HepG2 (cell line): ENCODE data around the gene RGS19. TPM values are rescaled to one million over a fixed set of nuclear protein-coding genes. Genes with fewer than 3 reads are reported as not detected.
A peak's percentile ranks its signal among the peaks of the same experiment; 100 is the strongest.

Experiments
- AGO2 ChIP-seq: fragments of 200-400 bp; formaldehyde crosslinking; optimal IDR thresholded peaks from 2 replicates; pipeline ENCODE3; 2017; ENCODE audit warnings: mild to moderate bottlenecking, low read depth, low read length, moderate library complexity
- CCDC6 ChIP-seq: sonication (generic); formaldehyde crosslinking; IDR thresholded peaks from 2 replicates; pipeline ENCODE4 v1.8.1; 2022; ENCODE audit warnings: mild to moderate bottlenecking, missing genetic modification reagents, moderate library complexity
- CEBPB ChIP-seq: IDR thresholded peaks from 2 replicates; pipeline ENCODE4 v1.6.1; 2011; ENCODE audit warnings: low read depth, low read length, improper control_type of control experiment, borderline replicate concordance
- CENPT ChIP-seq: sonication (generic); formaldehyde crosslinking; IDR thresholded peaks from 2 replicates; pipeline ENCODE4 v1.8.0; 2022; ENCODE audit warnings: low read depth, mild to moderate bottlenecking, moderate library complexity, missing genetic modification reagents
- ETV5 ChIP-seq: IDR thresholded peaks from 2 replicates; pipeline ENCODE4 v1.6.1; 2018; ENCODE audit warnings: missing biosample characterization, missing genetic modification reagents, inconsistent platforms, borderline replicate concordance
- GTF3A ChIP-seq: sonication (generic); formaldehyde crosslinking; conservative IDR thresholded peaks from 2 replicates; pipeline ENCODE4 v1.4.0; 2020; ENCODE audit warnings: mild to moderate bottlenecking, missing genetic modification reagents
- HMG20A ChIP-seq: IDR thresholded peaks from 2 replicates; pipeline ENCODE4 v1.6.1; 2016; ENCODE audit warnings: borderline replicate concordance
- JDP2 ChIP-seq: sonication (generic); formaldehyde crosslinking; IDR thresholded peaks from 2 replicates; pipeline ENCODE4 v1.8.1; 2022; ENCODE audit warnings: missing genetic modification reagents, borderline replicate concordance
- MTF2 ChIP-seq: sonication (generic); formaldehyde crosslinking; IDR thresholded peaks from 2 replicates; pipeline ENCODE4 v1.5.0; 2020; ENCODE audit warnings: missing genetic modification reagents, borderline replicate concordance
- NR2C2 ChIP-seq: sonication (generic); formaldehyde crosslinking; IDR thresholded peaks from 2 replicates; pipeline ENCODE4 v1.4.0; 2020; ENCODE audit warnings: missing genetic modification reagents, mild to moderate bottlenecking, moderate library complexity, borderline replicate concordance
- NR2F6 ChIP-seq, 2 experiments: IDR thresholded peaks; 2 replicates each; pipeline ENCODE4 v1.6.1; 2016; ENCODE audit warnings: antibody characterized with exemption in 1 of 2, mild to moderate bottlenecking in 1 of 2
- REXO4 ChIP-seq: sonication (generic); formaldehyde crosslinking; IDR thresholded peaks from 2 replicates; pipeline ENCODE4 v1.8.0; 2022; ENCODE audit warnings: missing genetic modification reagents, mild to moderate bottlenecking, borderline replicate concordance
- TMF1 ChIP-seq: sonication (generic); formaldehyde crosslinking; IDR thresholded peaks from 2 replicates; pipeline ENCODE4 v1.8.1; 2022; ENCODE audit warnings: low read depth, missing genetic modification reagents
- U2AF2 ChIP-seq: fragments of 200-400 bp; formaldehyde crosslinking; IDR thresholded peaks from 2 replicates; pipeline ENCODE4 v1.6.1; 2017; ENCODE audit warnings: low read depth, mild to moderate bottlenecking, low read length
- ZNF10 ChIP-seq: sonication (generic); formaldehyde crosslinking; IDR thresholded peaks from 2 replicates; pipeline ENCODE4 v1.4.0; 2020; ENCODE audit warnings: mild to moderate bottlenecking, low read depth, missing genetic modification reagents, borderline replicate concordance
- ZNF251 ChIP-seq: sonication (generic); formaldehyde crosslinking; IDR thresholded peaks from 2 replicates; pipeline ENCODE4 v1.9.0; 2021; ENCODE audit warnings: mild to moderate bottlenecking, missing genetic modification reagents
- ZNF607 ChIP-seq: sonication (generic); formaldehyde crosslinking; IDR thresholded peaks from 2 replicates; pipeline ENCODE4 v1.5.1; 2020; ENCODE audit warnings: missing genetic modification reagents, mild to moderate bottlenecking, borderline replicate concordance
- ZNF619 ChIP-seq: sonication (generic); formaldehyde crosslinking; IDR thresholded peaks from 2 replicates; pipeline ENCODE4 v1.4.0; 2020; ENCODE audit warnings: mild to moderate bottlenecking, missing genetic modification reagents
- ZNF629 ChIP-seq: sonication (generic); formaldehyde crosslinking; conservative IDR thresholded peaks from 2 replicates; pipeline ENCODE4 v1.5.0; 2020; ENCODE audit warnings: missing genetic modification reagents
- ZNF773 ChIP-seq: sonication (generic); formaldehyde crosslinking; IDR thresholded peaks from 2 replicates; pipeline ENCODE4 v1.4.0; 2020; ENCODE audit warnings: missing genetic modification reagents, borderline replicate concordance
- ZSCAN29 ChIP-seq: sonication (generic); formaldehyde crosslinking; conservative IDR thresholded peaks from 2 replicates; pipeline ENCODE4 v1.4.0; 2020; ENCODE audit warnings: mild to moderate bottlenecking, missing genetic modification reagents
- polyA plus RNA-seq, 8 experiments: library from polyadenylated mRNA; depleted of rRNA in 3 of 8; stranded (reverse) in 7 of 8; unstranded in 1 of 8; fragments of >200 nt; fragmentation: Illumina TruSeq in 4 of 8; extraction: Trizol in 4 of 8; gene quantifications; 2 replicates each; pipeline versions ENCODE4 v1.2.1 to v1.2.3, GENCODE V29; 2011 to 2016; ENCODE audit warnings: low read depth in 4 of 8, missing spikeins in 1 of 8, mixed read lengths in 1 of 8; ENCODE audit not compliant: insufficient read depth in 1 of 8
- total RNA-seq, 5 experiments: library from RNA; depleted of rRNA; stranded (reverse); fragments of >200 nt; fragmentation: Illumina TruSeq; extraction: Trizol; gene quantifications; 2 replicates each; pipeline ENCODE4 v1.2.3, GENCODE V29; 2016; ENCODE audit warnings: low read depth in 1 of 5
- TF ChIP-seq, protein P1 (sequence below): sonication (generic); formaldehyde crosslinking; IDR thresholded peaks from 2 replicates; pipeline ENCODE4 v1.4.0; 2020; ENCODE audit warnings: missing genetic modification reagents, mild to moderate bottlenecking, borderline replicate concordance
- TF ChIP-seq, protein P2 (sequence below): IDR thresholded peaks from 2 replicates; pipeline ENCODE4 v1.6.1; 2016; ENCODE audit warnings: missing genetic modification reagents, missing compliant biosample characterization
- TF ChIP-seq, protein P3 (sequence below): sonication (generic); formaldehyde crosslinking; IDR thresholded peaks from 2 replicates; pipeline ENCODE4 v1.8.0; 2022; ENCODE audit warnings: low read depth, missing genetic modification reagents

Gene RGS19
- total and polyA plus RNA-seq, 2 of the 13 experiments (the other 11 are each of a cell fraction or from before 2014, with no cell fraction given) = 10.7 to 11.9 TPM

DNA sequence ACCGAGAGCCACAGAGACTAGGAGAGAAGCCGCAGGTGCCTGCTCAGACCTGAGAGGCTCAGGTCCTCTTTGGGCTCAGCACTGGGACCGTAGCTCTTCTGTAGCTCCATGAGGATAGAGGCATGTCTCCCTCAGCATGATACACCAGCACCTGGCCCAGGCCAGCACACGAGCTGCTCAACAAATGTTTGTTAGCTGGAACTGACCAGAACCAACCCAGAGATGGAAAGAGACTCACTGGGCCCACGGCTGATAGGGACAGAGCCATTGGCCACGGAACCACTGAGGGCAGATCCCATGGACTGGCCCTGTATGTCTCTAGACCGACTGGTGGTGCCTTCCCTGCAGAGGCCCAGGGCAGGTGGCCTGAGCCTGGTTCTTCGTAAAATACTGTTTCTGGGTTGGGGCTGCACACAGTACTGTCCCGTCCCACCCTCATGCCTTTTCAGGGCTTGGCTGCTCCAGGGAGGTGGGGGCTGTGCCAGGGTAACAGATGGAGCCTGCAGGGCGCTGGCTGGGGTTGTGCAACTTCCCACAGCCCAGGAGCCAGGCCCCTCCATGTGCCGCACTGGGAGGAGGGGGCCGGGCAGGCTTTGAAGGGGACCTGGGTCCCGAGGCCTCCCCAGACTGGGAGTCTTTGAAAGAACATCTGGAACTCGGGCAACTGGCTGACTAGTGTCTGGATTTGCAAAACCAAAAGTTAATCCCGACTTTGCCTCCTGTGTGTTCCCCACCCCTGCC lies 38.1 kb downstream of the RGS19 start (continued):
- TF ChIP-seq, protein P1, sequence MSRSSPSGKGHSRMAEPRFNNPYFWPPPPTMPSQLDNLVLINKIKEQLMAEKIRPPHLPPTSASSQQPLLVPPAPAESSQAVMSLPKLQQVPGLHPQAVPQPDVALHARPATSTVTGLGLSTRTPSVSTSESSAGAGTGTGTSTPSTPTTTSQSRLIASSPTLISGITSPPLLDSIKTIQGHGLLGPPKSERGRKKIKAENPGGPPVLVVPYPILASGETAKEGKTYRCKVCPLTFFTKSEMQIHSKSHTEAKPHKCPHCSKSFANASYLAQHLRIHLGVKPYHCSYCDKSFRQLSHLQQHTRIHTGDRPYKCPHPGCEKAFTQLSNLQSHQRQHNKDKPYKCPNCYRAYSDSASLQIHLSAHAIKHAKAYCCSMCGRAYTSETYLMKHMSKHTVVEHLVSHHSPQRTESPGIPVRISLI = peak; percentile 38; the same call in 1 of the 2 replicates
- TF ChIP-seq ZNF10 (CRISPR knock-in tag) = no peak
- no peak for TF ChIP-seq HMG20A (CRISPR knock-in tag)
- no peak for TF ChIP-seq REXO4
- peak; percentile 73; the same call in 1 of the 2 replicates for TF ChIP-seq ZSCAN29 (CRISPR knock-in tag)
- TF ChIP-seq ZNF607 = 0 out of 2 replicates have a peak, but pooled peaks have one; percentile 12
- peak; percentile 61; the same call in 1 of the 2 replicates for TF ChIP-seq NR2C2
- 0 out of 2 replicates have a peak, but pooled peaks have one; percentile 25 for TF ChIP-seq MTF2
- TF ChIP-seq NR2F6 (IDR thresholded peaks at IDR 0.05) = no peak
- no peak; the same call in 1 of the 2 replicates for TF ChIP-seq NR2F6 (CRISPR knock-in tag; IDR thresholded peaks at IDR 0.05)
- TF ChIP-seq U2AF2 = peak; percentile 55; the same call in 1 of the 2 replicates
- peak; percentile 80; the same call in 1 of the 2 replicates for TF ChIP-seq CCDC6 (CRISPR knock-in tag)
- peak; percentile 82; the same call in 1 of the 2 replicates for TF ChIP-seq TMF1
- TF ChIP-seq CENPT (CRISPR knock-in tag) = peak; percentile 44; the same call in 1 of the 2 replicates
- TF ChIP-seq ZNF629 (CRISPR knock-in tag) = no peak; the same call in 1 of the 2 replicates
- TF ChIP-seq JDP2 (CRISPR knock-in tag) = no peak
- TF ChIP-seq ETV5 (CRISPR knock-in tag) = peak; percentile 42
- TF ChIP-seq ZNF619 (CRISPR knock-in tag) = no peak; the same call in none of the 2 replicates
- no peak for TF ChIP-seq ZNF773 (CRISPR knock-in tag)
- peak; percentile 77 for TF ChIP-seq GTF3A (CRISPR knock-in tag)
- 0 out of 2 replicates have a peak, but pooled peaks have one; percentile 75 for TF ChIP-seq ZNF251 (CRISPR knock-in tag)
- TF ChIP-seq, protein P2, sequence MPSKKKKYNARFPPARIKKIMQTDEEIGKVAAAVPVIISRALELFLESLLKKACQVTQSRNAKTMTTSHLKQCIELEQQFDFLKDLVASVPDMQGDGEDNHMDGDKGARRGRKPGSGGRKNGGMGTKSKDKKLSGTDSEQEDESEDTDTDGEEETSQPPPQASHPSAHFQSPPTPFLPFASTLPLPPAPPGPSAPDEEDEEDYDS (CRISPR knock-in tag) = peak; percentile 11; the same call in 1 of the 2 replicates
- TF ChIP-seq, protein P3, sequence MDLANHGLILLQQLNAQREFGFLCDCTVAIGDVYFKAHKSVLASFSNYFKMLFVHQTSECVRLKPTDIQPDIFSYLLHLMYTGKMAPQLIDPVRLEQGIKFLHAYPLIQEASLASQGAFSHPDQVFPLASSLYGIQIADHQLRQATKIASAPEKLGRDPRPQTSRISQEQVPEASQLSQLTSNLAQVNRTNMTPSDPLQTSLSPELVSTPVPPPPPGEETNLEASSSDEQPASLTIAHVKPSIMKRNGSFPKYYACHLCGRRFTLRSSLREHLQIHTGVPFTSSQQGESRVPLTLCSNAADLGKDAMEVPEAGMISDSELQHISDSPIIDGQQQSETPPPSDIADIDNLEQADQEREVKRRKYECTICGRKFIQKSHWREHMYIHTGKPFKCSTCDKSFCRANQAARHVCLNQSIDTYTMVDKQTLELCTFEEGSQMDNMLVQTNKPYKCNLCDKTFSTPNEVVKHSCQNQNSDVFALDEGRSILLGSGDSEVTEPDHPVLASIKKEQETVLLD (CRISPR knock-in tag) = no peak
- TF ChIP-seq CEBPB = peak; percentile 94; the same call in 1 of the 2 replicates
- TF ChIP-seq AGO2 = peak; percentile 77
